ENCODE data around the gene PREP. TPM values are rescaled to one million over a fixed set of nuclear protein-coding genes. Genes with fewer than 3 reads are reported as not detected.

PREP gene
- total RNA-seq, 1 donor from 2014 or later: 47.1 TPM

DNA sequence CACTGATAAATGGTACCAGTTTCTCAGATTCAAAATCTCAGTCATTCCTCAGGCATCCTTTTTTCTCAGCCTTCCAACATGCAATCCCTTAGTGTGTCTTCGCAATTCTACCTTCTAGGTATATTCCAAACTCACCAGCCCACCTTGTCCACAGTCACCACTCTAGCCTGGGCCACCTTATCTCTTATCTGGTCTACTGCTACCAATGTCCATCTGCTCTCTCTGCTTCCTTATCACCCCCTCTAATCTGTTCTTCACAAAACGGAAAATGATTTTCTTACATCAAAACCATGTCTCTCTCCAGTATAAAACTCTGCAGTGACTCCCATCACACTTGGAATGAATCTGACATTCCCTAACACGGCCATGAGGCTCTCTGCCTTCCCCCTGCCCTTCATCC, 91.9 kb downstream of the PREP start:
- intact Hi-C loops (cut with micrococcal nuclease): no loop called here

DNA sequence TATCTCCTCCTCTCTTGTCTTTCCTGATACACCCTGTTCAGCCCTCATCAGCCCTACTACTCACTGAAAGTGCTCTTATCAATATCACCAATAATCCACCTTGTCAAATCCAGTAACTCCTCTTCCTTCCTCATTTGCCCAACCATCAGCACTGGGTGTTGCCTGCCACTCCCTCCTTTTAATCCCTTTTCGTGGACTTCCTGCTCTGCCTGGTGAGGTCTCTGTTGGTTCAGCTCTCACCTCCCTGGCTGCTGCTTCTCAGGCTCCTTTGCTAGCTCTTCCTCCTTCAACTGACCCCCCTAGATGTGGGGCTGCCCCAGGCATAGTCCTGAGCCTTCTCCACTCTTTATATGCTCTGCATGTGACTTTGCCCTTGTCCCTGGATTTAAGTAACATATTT, 92.5 kb downstream of the PREP start:
- intact Hi-C loops (cut with micrococcal nuclease): no loop called here

DNA sequence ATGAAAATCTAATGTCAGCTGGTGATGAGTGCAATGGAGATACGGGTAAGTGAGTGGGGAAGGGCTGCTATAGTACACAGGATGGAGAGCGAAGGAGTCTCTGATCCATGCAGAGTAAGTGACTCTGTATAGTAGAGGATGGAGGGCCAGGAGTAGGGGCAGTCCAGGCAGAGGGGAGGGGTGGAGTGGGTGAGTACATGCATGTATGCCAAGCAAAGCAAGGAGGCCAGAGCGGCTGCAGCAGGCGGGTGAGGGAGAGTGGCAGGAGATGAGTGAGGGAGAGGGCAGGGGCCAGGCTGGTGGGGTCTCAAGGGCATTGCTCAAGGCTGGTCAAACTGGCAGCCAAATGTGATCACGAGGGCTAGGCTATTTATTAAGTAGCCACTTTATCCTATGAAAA, 94.0 kb downstream of the PREP start:
- intact Hi-C loops (cut with micrococcal nuclease): no loop called here

DNA sequence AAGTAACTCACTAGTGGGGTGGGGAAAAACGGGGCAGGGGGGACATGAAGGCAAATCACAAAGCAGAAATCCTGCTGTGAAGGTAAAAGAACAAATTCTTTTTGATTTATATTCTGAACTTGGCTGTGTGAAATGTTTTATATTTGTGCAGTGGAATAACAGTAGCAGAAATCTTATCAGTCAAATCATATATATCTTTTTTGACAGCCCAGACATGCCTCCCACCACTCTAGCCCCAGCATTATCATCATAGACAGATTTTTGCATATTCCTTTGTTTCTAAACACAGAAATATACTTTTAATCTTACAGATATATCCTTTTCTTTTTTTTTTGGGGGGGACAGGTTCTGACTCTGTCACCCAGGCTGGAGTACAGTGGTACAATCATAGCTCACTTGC, 97.4 kb downstream of the PREP start:
- intact Hi-C loops (cut with micrococcal nuclease): no loop called here

DNA sequence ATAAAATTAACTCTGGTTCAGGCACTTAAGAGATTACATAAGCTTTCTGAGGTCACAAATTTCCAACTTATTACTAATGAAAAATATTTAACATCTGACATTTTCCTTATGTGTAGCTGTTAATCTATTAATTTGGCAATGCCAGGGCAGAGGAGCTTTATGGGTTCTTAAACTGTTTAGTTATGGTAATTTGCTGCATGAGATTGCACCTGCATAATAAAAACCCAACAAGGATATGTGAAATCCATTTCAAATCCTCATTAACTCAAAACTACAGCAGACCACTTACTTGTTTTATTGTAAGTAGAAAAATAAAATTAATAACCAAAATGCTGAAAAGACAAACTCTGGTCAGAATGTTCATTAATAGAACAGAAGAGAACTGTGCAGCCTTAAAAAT, 98.1 kb downstream of the PREP start:
- intact Hi-C loops (cut with micrococcal nuclease): no loop called here

DNA sequence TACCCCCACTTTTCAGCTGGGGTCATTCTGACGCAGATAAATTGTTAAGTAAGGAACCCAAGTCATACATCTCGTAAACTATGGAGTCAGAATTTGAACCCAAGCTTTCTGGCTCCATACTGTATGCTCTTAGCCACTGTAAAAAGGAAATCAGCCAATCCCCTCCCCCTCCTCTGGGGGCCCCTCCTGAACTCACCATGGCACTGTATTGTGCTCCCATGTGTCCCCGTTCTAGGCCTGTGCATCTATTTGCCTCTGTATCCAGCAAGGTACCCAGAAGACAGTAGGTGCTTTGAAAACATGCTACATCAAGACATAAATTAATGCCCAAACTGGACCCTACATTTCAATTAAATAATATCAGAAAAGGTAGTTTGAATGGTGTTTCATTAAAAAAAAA, 98.5 kb downstream of the PREP start:
- intact Hi-C loops (cut with micrococcal nuclease): no loop called here

DNA sequence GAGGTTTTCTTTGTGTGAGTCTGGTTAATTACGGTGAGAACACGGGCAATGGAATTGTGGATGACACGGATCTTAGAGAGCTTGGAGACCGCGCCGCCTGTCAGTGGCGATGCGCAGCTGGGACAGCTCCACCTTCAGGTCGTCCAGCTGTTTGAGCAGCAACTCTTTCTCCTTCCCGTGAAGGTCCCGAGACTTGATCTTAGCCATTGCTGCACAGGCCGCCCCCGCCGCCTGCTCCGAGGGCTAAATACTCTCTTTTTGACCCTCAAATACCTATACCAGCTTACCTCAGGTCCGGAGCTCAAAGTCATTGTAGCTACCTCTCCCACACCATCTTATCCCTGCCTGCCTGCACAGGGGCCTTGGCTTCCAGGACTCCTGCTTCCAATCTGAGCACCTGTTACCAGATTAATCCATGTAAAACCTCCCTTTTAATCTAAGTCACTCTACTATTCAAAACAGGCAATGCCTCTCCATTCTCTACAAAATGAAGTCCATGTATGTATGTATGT, 100.2 kb downstream of the PREP start:
- intact Hi-C loops (cut with micrococcal nuclease): no loop called here

DNA sequence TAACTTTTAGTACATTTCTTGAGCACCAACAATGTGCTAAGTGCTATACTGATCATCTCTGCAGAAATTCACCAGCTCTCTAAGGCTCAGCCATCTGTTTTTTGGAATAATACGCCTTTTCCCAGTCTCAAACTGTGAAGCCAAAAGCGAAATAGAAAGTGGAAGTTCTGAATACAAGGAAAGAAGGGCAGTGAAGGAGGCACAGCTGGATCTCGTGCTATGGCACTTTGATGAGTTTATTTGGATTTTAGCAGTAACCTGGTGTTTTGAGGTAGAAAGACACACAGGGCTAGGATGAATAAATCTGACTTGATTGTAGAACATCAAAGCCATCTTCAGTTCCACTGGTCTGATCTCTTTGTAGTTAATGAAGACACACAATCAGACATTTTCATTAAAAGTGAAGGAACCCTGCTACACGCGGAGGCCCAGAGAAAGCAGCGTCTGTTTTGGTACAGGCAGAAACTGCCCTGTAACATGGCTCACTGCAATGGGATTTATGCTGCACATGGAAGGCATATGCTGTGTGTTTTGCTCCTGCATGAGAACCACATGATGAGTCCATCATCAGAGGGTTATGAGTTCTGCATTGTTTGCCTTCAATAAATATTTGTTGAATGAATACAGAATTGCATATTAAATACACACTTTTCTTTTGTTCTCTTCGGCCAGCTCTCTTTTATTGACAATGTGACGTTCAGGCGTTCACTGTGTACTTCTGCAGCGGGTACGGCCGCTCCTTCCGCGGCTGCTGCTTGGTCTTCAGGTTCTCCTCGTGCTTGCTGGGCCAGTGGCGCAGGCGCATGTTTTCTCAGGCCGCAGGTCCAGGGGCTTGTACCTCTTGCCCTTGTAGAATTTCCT, 100.9 kb downstream of the PREP start:
- intact Hi-C loops (cut with micrococcal nuclease): no loop called here

DNA sequence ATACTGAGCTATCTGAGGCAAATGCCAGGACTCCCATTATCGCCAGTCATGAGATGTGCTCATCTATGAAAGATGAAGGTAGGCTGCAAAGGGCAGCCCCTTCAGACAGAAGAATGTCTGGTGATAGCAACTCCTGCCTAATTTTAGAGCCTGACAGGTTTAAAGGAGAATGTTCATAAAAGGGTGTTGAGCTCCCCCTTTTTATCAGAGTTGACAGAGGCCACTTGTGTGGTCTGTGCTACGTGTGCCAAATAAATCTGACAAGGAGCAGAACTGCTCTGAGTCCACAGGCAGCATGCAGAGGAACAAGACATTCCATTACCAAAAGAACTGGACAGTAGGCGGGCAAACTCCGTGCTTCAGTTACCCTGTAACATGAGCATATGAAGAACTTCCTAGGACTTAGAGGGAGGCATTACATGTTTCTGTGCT, 101.8 kb downstream of the PREP start:
- intact Hi-C loops (cut with micrococcal nuclease): no loop called here

DNA sequence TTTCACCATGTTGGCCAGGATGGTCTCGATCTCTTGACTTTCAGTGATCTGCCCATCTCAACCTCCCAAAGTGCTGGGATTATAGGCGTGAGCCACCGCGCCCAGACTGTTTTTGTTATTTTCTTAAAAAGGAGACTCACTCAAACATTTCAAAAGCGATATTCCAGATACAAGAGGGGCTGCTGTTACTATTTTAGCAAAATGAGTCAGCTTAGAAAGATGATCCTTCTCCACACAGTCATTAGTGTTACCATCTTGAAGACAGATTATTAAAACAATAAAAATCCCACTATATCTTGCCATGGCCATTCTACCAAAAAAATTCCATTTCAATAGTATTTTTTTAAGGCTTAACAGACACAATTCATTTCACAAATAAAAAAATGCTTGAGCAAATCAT, 102.8 kb downstream of the PREP start:
- intact Hi-C loops (cut with micrococcal nuclease): no loop called here

DNA sequence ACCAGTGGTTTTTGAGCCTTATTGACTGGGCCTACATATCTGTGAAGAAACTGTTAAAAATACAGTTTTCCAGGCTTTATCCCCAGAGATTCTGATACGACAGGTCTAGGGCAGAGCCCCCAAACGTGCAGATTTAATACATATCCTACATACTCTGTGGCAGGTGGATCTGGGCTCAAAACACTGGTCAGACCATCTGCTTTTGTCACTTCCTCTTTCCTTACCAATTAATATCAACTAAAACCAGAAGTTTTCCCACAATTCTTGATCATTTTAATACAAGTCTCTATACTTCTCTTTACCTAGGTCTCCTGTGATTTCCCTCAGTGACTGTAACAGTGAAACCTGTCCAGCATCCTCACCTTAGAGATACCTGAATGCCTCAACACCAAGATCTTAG, 108.8 kb downstream of the PREP start:
- intact Hi-C loops (cut with micrococcal nuclease): no loop called here

DNA sequence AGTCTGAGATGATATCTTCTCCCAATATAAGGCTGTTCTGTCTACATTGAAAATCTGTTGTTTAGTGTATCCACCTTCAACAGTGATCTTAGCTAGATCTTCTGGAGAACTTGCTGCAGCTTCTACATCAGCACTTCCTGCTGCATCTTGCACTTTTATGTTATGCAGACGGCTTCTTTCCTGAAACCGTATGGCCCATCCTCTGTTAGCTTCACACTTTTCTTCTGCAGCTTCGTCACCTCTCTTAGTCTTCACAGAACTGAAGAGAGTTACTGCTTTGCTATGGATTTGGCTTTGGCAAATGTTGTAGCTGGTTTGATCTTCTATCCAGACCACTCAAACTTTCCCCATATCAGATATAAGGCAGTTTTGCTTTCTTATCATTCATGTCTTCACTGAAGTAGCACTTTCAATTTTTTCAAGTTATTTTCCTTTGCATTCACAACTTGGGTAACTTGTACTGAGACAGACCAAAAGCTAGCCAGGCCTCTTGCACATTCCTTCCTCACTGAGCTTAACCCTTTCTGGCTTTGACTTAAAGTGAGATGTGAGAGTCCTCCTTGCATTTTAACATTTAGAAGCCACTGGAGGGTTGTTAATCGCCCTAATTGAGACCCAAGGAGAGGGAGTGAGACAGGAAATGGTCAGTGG, 110.1 kb downstream of the PREP start:
- intact Hi-C loops (cut with micrococcal nuclease): no loop called here

DNA sequence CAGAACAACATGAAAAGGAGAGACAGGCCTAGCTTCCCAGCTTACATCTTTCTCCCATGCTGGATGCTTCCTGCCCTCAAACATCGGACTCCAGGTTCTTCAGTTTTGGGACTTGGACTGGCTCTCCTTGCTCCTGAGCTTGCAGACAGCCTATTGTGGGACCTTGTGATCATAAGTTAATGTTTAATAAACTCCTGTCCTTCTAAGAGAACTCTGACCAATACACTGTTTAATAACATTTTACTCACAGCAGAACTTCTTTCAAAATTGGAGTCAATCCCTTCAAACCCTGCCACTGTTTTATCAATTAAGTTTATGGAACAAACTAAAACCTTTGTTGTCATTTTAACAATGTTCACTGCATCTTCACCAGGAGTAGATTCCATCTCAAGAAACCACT, 111.4 kb downstream of the PREP start:
- intact Hi-C loops (cut with micrococcal nuclease): no loop called here

DNA sequence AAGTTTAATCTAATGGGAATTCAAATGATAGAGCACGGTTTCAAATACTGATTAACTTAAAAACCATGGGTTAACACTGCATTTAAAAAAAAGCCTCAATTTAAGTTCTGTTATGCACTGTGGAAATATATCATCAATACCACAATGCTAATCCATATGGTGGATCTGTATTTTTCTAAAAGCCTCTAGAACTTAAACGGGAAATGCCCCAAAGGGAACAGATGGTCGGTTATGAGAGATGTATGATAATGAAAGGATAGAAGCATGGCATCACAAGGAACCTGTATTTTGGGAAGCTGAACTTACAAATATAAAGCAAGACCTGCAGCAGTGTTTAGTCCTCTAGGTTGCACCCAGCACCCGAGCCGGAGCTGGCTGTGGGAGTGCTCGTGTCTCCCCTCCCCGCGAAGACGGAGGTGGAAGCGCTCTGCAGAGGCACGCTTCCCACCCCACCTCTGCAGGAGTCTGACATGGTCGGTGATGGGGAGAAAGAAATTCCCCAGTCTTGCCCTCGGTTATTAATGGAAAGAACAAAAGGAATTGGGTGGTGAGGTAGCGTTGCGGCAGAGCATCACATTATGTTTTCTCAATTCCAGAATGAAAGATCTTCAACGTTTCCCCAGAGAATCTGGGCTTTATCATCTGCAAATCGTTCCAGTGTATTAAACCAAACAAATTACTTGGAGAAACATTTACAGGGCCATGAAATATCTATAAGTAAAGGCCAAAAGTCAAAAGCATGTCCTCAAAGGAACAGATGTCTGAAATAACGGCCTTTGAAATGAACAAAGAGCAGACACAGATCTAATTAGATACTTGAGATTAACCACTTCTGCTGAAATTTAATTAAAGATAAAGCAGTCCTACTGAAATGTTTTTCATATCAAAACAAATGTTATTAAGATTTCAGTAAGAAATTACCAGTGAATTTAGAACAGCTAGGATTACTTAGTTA, 120.0 kb downstream of the PREP start:
- intact Hi-C loops (cut with micrococcal nuclease): no loop called here

DNA sequence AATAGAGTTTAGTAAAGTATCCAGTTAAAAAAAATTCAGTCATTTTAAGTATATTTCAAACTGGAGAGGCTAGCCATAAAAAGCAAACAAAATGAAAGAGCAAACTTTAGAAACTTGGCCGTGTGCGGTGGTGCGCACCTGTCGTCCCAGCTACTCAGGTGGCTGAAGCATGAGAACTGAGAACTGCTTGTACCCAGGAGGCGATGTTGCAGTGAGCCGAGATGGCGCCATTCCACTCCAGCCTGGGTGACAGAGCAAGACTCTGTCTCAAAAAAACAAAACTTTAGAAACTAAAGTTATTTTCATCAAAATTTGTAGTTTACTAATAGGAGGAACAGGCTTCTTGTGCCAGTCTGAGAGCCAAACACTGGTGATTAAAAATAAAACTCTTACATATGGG, 122.8 kb downstream of the PREP start:
- intact Hi-C loops (cut with micrococcal nuclease): no loop called here

DNA sequence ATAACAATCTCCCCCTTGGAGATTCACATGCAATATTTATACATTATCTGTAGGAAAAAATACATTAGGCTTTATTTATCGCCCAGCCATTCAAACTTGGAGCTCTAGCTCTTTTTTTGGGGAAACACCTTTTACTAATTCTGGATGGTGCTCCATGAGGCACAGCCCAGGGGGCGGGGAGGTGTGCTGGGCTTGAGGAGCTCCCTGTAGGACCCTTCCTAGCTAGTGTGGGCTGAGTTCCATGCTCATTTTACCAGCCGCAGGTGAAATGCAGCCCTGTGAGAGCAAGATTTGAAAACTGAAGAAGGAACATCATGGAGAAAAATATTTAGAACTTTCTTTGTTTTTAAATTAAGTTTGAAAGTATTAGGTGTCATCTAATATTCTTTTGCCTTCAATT, 123.4 kb downstream of the PREP start:
- intact Hi-C loops (cut with micrococcal nuclease): no loop called here

DNA sequence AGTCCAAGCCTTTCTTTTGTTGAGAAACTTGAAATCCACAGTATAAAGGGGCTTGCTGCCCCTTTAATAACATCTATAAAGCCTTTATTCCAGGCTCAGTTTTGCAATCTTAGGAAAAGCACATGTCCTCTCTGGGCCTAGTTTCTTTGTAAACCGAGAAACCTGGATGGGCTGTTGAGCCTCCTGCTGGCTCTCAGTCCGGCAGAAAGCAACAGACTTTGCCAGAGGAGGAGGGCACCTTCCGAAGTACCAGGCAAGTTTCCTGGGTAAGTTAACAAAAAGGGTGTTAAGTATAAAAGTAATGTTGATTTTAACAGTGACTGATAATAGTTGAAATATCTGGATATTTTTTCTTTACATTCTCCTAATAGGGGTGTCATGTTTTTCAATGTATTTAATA, 124.1 kb downstream of the PREP start:
- intact Hi-C loops (cut with micrococcal nuclease): no loop called here

DNA sequence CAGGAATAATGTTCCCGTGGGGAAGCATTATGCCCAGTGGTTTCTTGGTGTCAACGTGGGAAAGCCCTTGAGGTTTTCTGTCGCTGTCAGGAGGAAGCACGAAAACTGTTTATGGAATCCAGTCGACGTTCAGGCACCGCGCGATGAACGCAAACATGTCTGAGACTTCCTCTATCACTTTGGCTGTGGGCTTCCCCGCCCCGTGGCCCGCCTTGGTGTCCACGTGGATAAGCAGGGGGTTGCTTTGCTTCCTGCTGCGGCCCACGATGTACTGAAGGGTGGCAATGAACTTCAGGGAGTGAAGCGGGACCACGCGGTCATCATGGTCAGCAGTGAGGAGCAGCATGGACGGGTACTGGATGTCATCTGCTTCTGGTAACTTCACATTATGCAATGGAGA, 124.8 kb downstream of the PREP start:
- intact Hi-C loops (cut with micrococcal nuclease): no loop called here

DNA sequence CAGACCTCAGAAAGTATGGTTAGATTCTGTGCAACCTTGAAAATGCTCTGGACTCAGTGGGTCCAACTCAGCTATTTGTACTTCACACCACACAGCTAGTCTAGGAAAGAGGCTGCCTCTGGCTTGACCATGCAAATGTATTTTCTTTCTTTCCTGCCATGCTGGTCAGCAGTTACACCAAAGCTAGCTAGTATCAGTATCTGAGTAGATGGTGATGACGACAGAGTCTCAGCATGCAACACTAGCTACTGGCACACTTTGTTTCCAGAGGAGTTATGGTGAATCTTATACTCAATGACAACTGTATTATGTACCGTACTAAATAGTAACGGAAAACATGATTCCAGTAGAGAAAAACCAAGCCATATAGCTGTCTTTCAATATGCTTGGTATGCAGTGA, 126.5 kb downstream of the PREP start:
- intact Hi-C loops (cut with micrococcal nuclease): no loop called here

DNA sequence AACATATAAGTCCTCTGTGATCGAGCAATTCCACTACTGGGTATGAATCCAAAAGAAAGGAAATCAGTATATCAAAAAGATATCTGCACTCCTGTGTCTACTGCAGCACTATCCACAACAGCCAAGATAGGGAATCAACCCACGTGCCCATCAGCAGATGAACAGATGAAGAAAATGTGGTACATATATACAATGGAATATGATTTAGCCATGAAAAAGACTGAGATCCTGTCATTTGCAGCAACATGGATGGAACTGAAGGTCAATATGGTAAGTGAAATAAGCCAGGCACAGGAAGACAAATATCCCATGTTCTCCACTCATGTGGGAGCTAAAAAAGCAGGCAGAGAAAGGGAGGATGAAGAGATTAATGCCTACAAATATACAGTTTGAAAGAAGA, 127.3 kb downstream of the PREP start:
- intact Hi-C loops (cut with micrococcal nuclease): no loop called here

DNA sequence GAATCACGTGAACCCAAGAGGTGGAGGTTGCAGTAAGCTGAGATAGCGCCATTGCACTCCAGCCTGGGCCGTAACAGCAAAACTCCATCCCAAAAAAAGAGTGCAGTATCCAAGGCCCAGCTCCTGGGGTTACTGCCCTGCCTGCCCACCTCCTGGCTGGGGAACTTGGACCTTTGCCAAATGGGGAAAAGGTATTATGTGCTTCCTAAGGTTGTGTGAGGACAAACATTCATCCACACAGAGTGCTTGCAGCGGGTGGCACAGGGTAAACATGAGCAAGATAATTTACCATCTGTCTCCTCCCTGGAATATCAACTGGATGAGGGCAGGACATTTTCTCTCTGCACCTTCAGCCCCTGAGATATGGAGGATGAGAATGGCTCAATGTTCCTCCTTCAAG, 128.2 kb downstream of the PREP start:
- intact Hi-C loops (cut with micrococcal nuclease): loop anchor here (5.0 kb wide), 1 partner anchor 187 kb away; no protein-coding TSS in a partner anchor

DNA sequence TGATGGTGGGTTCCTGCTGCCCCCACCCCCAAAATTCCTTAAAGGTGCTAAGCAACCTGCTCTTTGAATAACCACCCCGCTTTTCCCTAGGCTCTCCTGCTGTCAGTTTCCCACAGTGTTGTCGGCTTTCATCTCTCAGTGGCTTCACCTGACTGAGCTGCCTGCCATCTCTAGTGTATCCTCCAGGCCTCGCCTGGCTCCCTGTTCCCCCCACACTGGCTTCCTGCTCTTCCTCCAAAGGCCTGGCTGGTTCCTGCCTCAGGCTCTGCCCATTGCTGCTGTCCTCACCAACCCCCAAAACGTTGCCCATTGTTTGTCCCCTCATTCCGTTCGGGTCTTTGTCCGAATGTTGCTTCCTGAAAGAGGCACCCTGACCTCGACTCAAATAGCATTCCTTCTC, 129.3 kb downstream of the PREP start:
- intact Hi-C loops (cut with micrococcal nuclease): loop anchor here (5.0 kb wide), 1 partner anchor 186 kb away; no protein-coding TSS in a partner anchor

Measured in T-helper 1 cell treated with Interleukin-12 subunit alpha and Interleukin-12 subunit beta and Interleukin-4 antibody, amounts not matched to agents 30 ng/mL and 1 ng/mL, for 36 hours (primary cell).